Astrocyte (in vitro differentiated cells and primary cell): ENCODE results near the gene FSD1. TPM values are rescaled to one million over a fixed set of nuclear protein-coding genes. Genes with fewer than 3 reads are reported as not detected.
A peak's percentile ranks its signal among the peaks of the same experiment; 100 is the strongest.

Experiments
- DNase-seq: peaks from one replicate; pipeline ENCODE4 v3.0.0-alpha.2; 2010; ENCODE audit warnings: low read depth
- FAIRE-seq: peaks from 2 replicates; lab custom pipeline; 2011; peaks lifted over from hg19 to GRCh38; lab: Jason Lieb, UNC
- H2AFZ ChIP-seq: 2 replicates; pipeline ENCODE4 v1.6.0; 2012; ENCODE audit warnings: low read depth, low read length, inconsistent platforms
- H3K27ac ChIP-seq: 2 replicates; pipeline ENCODE4 v1.5.1; 2011; ENCODE audit warnings: low read depth, low read length, inconsistent platforms
- H3K27me3 ChIP-seq: 2 replicates; pipeline ENCODE4 v1.6.0; 2011; ENCODE audit warnings: low read length, inconsistent platforms; ENCODE audit not compliant: insufficient read depth
- H3K36me3 ChIP-seq: 2 replicates; pipeline ENCODE4 v1.5.1; 2011; ENCODE audit warnings: low read length, inconsistent platforms; ENCODE audit not compliant: insufficient read depth
- H3K4me1 ChIP-seq: 2 replicates; pipeline ENCODE4 v1.5.1; 2011; ENCODE audit warnings: low read length, inconsistent platforms; ENCODE audit not compliant: insufficient read depth
- H3K4me2 ChIP-seq: 2 replicates; pipeline ENCODE4 v1.6.0; 2012; ENCODE audit warnings: low read length, inconsistent platforms
- H3K4me3 ChIP-seq: 2 replicates; pipeline ENCODE4 v1.5.1; 2011; ENCODE audit warnings: low read depth, mild to moderate bottlenecking, low read length, inconsistent platforms; ENCODE audit not compliant: insufficient read depth
- H3K79me2 ChIP-seq: 2 replicates; pipeline ENCODE4 v1.6.0; 2012; ENCODE audit warnings: mild to moderate bottlenecking, low read length, inconsistent platforms; ENCODE audit not compliant: insufficient read depth
- H3K9ac ChIP-seq: 2 replicates; pipeline ENCODE4 v1.6.0; 2012; ENCODE audit warnings: mild to moderate bottlenecking, low read length, inconsistent platforms
- H3K9me3 ChIP-seq: 2 replicates; pipeline ENCODE4 v1.5.1; 2012; ENCODE audit warnings: low read depth, mild to moderate bottlenecking, low read length, inconsistent platforms; ENCODE audit not compliant: insufficient read depth
- H4K20me1 ChIP-seq: 2 replicates; pipeline ENCODE4 v1.6.0; 2012; ENCODE audit warnings: low read length, inconsistent platforms; ENCODE audit not compliant: insufficient read depth
- H3K27ac Mint-ChIP-seq: one replicate; pipeline ENCODE4 v1.8.0; 2021; ENCODE audit warnings: mild to moderate bottlenecking, mixed read lengths; ENCODE audit not compliant: unreplicated experiment
- H3K27me3 Mint-ChIP-seq: one replicate; pipeline ENCODE4 v1.8.0; 2021; ENCODE audit warnings: low read depth, mixed read lengths; ENCODE audit not compliant: unreplicated experiment
- H3K36me3 Mint-ChIP-seq: one replicate; pipeline ENCODE4 v1.8.0; 2021; ENCODE audit warnings: low read depth, mixed read lengths; ENCODE audit not compliant: unreplicated experiment
- H3K4me1 Mint-ChIP-seq: one replicate; pipeline ENCODE4 v1.8.0; 2021; ENCODE audit warnings: low read depth, mixed read lengths; ENCODE audit not compliant: unreplicated experiment
- H3K4me3 Mint-ChIP-seq: one replicate; pipeline ENCODE4 v1.8.0; 2021; ENCODE audit warnings: mild to moderate bottlenecking, moderate library complexity, mixed read lengths; ENCODE audit not compliant: unreplicated experiment
- H3K9me3 Mint-ChIP-seq: one replicate; pipeline ENCODE4 v1.8.0; 2021; ENCODE audit warnings: mild to moderate bottlenecking, mixed read lengths; ENCODE audit not compliant: unreplicated experiment
- CTCF ChIP-seq: IDR thresholded peaks from 2 replicates; pipeline ENCODE4 v1.5.1; 2011; ENCODE audit warnings: low read depth, mild to moderate bottlenecking, inconsistent platforms, low read length, moderate library complexity; ENCODE audit not compliant: insufficient read depth
- EZH2 ChIP-seq: IDR thresholded peaks from 2 replicates; pipeline ENCODE4 v1.6.1; 2012; ENCODE audit warnings: mild to moderate bottlenecking, low read length, inconsistent platforms; ENCODE audit not compliant: insufficient read depth
- total RNA-seq: library from RNA; stranded (reverse); gene quantifications from 2 replicates; pipeline ENCODE4 v1.2.1, GENCODE V29; 2021

The FSD1 gene
- total RNA-seq, 1 donor from 2014 or later: 15.1 TPM

- TF ChIP-seq CTCF (no peak), EZH2 (no peak)
- peaks cover 2% of the 10 kb centered on the region for H3K9me3 Mint-ChIP-seq
- H3K27me3 Mint-ChIP-seq: peaks cover 28% of the 10 kb centered on the region
- Histone ChIP-seq H3K27ac (no peak overlapping the region), H3K27me3 (peaks cover 10% of the 10 kb centered on the region), H3K4me2 (no peak overlapping the region), H3K9me3 (no peaks in the 10 kb centered on the region), H2AFZ (no peak overlapping the region), H3K36me3 (no peaks in the 10 kb centered on the region), H3K9ac (no peak overlapping the region), H3K4me3 (no peak overlapping the region), H4K20me1 (no peaks in the 10 kb centered on the region), H3K79me2 (no peaks in the 10 kb centered on the region), H3K4me1 (no peaks in the 10 kb centered on the region)
- no peaks in the 10 kb centered on the region for H3K36me3 Mint-ChIP-seq
- H3K4me3 Mint-ChIP-seq: no peak overlapping the region
- DNase-seq (no peak), FAIRE-seq (no peak)
- no peaks in the 10 kb centered on the region for H3K4me1 Mint-ChIP-seq
- peak overlapping the region; percentile 47 for H3K27ac Mint-ChIP-seq
These were observed 16.2 kb upstream of the FSD1 start for GRCh38 chr19:4288091-4288777.

- H3K27ac Mint-ChIP-seq: no peak overlapping the region
- H4K20me1 ChIP-seq: no peaks in the 10 kb centered on the region
These were observed 13.1 kb upstream of the FSD1 start for GRCh38 chr19:4291184-4291732.

More at GRCh38 chr19:4291184-4291732, 13.1 kb upstream of the FSD1 start:
- TF ChIP-seq CTCF (no peak), EZH2 (no peak)
- Mint-ChIP-seq H3K36me3 (no peaks in the 10 kb centered on the region), H3K4me3 (no peak overlapping the region), H3K9me3 (peaks cover 2% of the 10 kb centered on the region), H3K4me1 (no peaks in the 10 kb centered on the region), H3K27me3 (peaks cover 29% of the 10 kb centered on the region)
- Histone ChIP-seq H3K36me3 (no peaks in the 10 kb centered on the region), H3K27me3 (peaks cover 6% of the 10 kb centered on the region), H3K4me3 (no peak overlapping the region), H3K9me3 (no peaks in the 10 kb centered on the region), H3K27ac (no peak overlapping the region), H2AFZ (no peak overlapping the region), H3K79me2 (no peaks in the 10 kb centered on the region), H3K4me1 (no peaks in the 10 kb centered on the region), H3K9ac (no peak overlapping the region), H3K4me2 (no peak overlapping the region)
- DNase-seq: no peak
- no peak for FAIRE-seq
